Measurements from ENCODE around the gene LRRC4C. TPM values are rescaled to one million over a fixed set of nuclear protein-coding genes. Genes with fewer than 3 reads are reported as not detected.

The LRRC4C gene
- total RNA-seq, 3 donors from 2014 or later: 0.29 to 4.1 TPM; not detected in 1

GRCh38 chr11:40281052-40281580 is 1178.3 kb downstream of the LRRC4C start:
- intact Hi-C loops (cut with DNase I, micrococcal nuclease): no loop called here
- Histone ChIP-seq H3K9me3 (no peaks in the 10 kb centered on the region), H3K36me3 (ENCODE audit: low read depth) (no peaks in the 10 kb centered on the region), H3K4me3 (no peak overlapping the region), H3K4me1 (ENCODE audit: low read depth) (no peaks in the 10 kb centered on the region)
- DNase-seq: no peak
- no peak for TF ChIP-seq CTCF (IDR thresholded peaks at IDR 0.05)
- ATAC-seq: no peak

GRCh38 chr11:40280159-40281051 is 1179.0 kb downstream of the LRRC4C start:
- Histone ChIP-seq H3K9me3 (no peaks in the 10 kb centered on the region), H3K4me3 (no peak overlapping the region), H3K36me3 (ENCODE audit: low read depth) (no peaks in the 10 kb centered on the region), H3K4me1 (ENCODE audit: low read depth) (no peaks in the 10 kb centered on the region)
- no peak for ATAC-seq
- no peak for TF ChIP-seq CTCF (IDR thresholded peaks at IDR 0.05)
- DNase-seq: no peak
- intact Hi-C loops (cut with DNase I, micrococcal nuclease): no loop called here

- H3K36me3 ChIP-seq (ENCODE audit: low read depth): no peaks in the 10 kb centered on the region
- no peak for DNase-seq
- TF ChIP-seq CTCF (IDR thresholded peaks at IDR 0.05): no peak
- no peaks in the 10 kb centered on the region for H3K4me1 ChIP-seq (ENCODE audit: low read depth)
- intact Hi-C loops (cut with DNase I, micrococcal nuclease): no loop called here
- no peak overlapping the region for H3K4me3 ChIP-seq
- no peak for ATAC-seq
- H3K9me3 ChIP-seq: no peaks in the 10 kb centered on the region
These were observed 1182.5 kb downstream of the LRRC4C start for GRCh38 chr11:40276960-40277359.

GRCh38 chr11:40274017-40274416 is 1185.4 kb downstream of the LRRC4C start:
- TF ChIP-seq CTCF (IDR thresholded peaks at IDR 0.05): no peak
- no peak for DNase-seq
- Histone ChIP-seq H3K9me3 (no peaks in the 10 kb centered on the region), H3K4me1 (ENCODE audit: low read depth) (no peaks in the 10 kb centered on the region), H3K36me3 (ENCODE audit: low read depth) (no peaks in the 10 kb centered on the region), H3K4me3 (no peak overlapping the region)
- no peak for ATAC-seq
- intact Hi-C loops (cut with DNase I, micrococcal nuclease): no loop called here

GRCh38 chr11:40273192-40273732 is 1186.2 kb downstream of the LRRC4C start:
- intact Hi-C loops (cut with DNase I, micrococcal nuclease): no loop called here
- Histone ChIP-seq H3K4me3 (no peak overlapping the region), H3K4me1 (ENCODE audit: low read depth) (no peaks in the 10 kb centered on the region), H3K9me3 (no peaks in the 10 kb centered on the region), H3K36me3 (ENCODE audit: low read depth) (no peaks in the 10 kb centered on the region)
- TF ChIP-seq CTCF (IDR thresholded peaks at IDR 0.05): no peak
- ATAC-seq (no peak), DNase-seq (no peak)

Measured in mucosa of descending colon (tissue), 3 donors.